ENCODE data around the gene TM7SF2. TPM values are rescaled to one million over a fixed set of nuclear protein-coding genes. Genes with fewer than 3 reads are reported as not detected.
A peak's percentile ranks its signal among the peaks of the same experiment; 100 is the strongest.

The TM7SF2 gene
- total RNA-seq, 3 donors from 2014 or later (not counting 1 experiment from before 2014, with no cell fraction given), result 17.0 to 23.2 (median 18.6) TPM

- intact Hi-C loops (cut with micrococcal nuclease), result loop anchor here (1.0 to 2.0 kb wide), 2 partner anchors 13 to 19 kb away; partner anchors contain the start of genes FAU, MRPL49 and ZNHIT2
- Mint-ChIP-seq H3K4me1 (peaks cover 32 to 52% of the 10 kb centered on the region in 2 donors), H3K4me3 (peak overlapping the region; percentile 98), H3K9me3 (no peaks in the 10 kb centered on the region), H3K36me3 (no peaks in the 10 kb centered on the region), H3K27ac (peak overlapping the region; percentile 99), H3K27me3 (ENCODE audit: low read depth in 2 of 2) (peaks cover 0 to 3% of the 10 kb centered on the region in 2 donors)
- H3K4me3 ChIP-seq (ENCODE audit: low read length), result peak overlapping the region; percentile 92
- ATAC-seq, result no peak
- H3K9me3 ChIP-seq (ENCODE audit: control insufficient read depth, insufficient read depth, low read length), result no peaks in the 10 kb centered on the region
- TF ChIP-seq, protein P1, sequence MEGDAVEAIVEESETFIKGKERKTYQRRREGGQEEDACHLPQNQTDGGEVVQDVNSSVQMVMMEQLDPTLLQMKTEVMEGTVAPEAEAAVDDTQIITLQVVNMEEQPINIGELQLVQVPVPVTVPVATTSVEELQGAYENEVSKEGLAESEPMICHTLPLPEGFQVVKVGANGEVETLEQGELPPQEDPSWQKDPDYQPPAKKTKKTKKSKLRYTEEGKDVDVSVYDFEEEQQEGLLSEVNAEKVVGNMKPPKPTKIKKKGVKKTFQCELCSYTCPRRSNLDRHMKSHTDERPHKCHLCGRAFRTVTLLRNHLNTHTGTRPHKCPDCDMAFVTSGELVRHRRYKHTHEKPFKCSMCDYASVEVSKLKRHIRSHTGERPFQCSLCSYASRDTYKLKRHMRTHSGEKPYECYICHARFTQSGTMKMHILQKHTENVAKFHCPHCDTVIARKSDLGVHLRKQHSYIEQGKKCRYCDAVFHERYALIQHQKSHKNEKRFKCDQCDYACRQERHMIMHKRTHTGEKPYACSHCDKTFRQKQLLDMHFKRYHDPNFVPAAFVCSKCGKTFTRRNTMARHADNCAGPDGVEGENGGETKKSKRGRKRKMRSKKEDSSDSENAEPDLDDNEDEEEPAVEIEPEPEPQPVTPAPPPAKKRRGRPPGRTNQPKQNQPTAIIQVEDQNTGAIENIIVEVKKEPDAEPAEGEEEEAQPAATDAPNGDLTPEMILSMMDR (IDR thresholded peaks at IDR 0.05), result no peak
- 75% methylated on average over 9 of the region's 11 CpGs for WGBS (ENCODE audit: insufficient coverage)
- no peak for DNase-seq
- H3K36me3 ChIP-seq (ENCODE audit: control insufficient read depth, insufficient read depth, low read length), result peaks cover 21% of the 10 kb centered on the region
- H3K27ac ChIP-seq (ENCODE audit: low read length), result peak overlapping the region; percentile 99
- peaks cover 45% of the 10 kb centered on the region for H3K4me1 ChIP-seq (ENCODE audit: control insufficient read depth, insufficient read depth, low read length)
- no peaks in the 10 kb centered on the region for H3K27me3 ChIP-seq (ENCODE audit: control insufficient read depth, insufficient read depth, low read length)
Observed at GRCh38 chr11:65135633-65136145, 24.0 kb downstream of the TM7SF2 start.

DNA sequence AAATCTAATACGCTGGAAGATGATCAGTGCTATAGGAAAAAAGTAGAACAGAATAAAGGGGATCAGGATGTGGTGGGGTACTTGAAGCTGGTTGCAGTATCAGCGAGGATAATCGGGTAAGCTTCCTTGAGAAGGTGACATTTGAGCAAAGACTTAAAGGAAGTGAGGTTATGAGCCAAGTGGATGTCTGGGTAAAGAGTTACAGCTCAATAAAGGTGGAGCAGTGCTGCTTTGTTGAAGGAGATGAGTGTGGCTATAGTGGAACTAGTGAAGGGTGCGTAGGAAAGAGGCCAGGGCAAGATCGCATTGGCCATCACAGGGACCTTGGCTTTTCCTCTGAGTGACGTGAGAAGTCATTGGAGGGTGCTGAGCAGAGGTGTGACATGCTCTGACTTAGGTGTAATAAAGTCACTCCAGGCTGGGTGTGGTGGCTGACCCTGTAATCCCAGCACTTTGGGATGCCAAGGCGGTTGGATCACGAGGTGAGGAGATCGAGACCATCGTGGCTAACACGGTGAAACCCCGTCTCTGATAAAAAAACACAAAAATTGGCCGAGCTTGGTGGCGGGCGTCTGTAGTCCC lies 24.9 kb downstream of the TM7SF2 start:
- peak in 1 of 2 donors; percentile 10 for DNase-seq
- peak overlapping the region; percentile 99 for H3K27ac Mint-ChIP-seq
- peaks cover 32 to 47% of the 10 kb centered on the region in 2 donors for H3K4me1 Mint-ChIP-seq
- no peak for ATAC-seq
- no peaks in the 10 kb centered on the region for H3K36me3 Mint-ChIP-seq
- Histone ChIP-seq H3K9me3 (ENCODE audit: control insufficient read depth, insufficient read depth, low read length) (no peaks in the 10 kb centered on the region), H3K4me3 (ENCODE audit: low read length) (no peak overlapping the region), H3K36me3 (ENCODE audit: control insufficient read depth, insufficient read depth, low read length) (peaks cover 12% of the 10 kb centered on the region), H3K27me3 (ENCODE audit: control insufficient read depth, insufficient read depth, low read length) (no peaks in the 10 kb centered on the region), H3K4me1 (ENCODE audit: control insufficient read depth, insufficient read depth, low read length) (peaks cover 36% of the 10 kb centered on the region), H3K27ac (ENCODE audit: low read length) (no peak overlapping the region)
- H3K9me3 Mint-ChIP-seq, result no peaks in the 10 kb centered on the region
- intact Hi-C loops (cut with micrococcal nuclease), result no loop called here
- WGBS (ENCODE audit: insufficient coverage), result 90% methylated on average over 15 of the region's 15 CpGs
- H3K27me3 Mint-ChIP-seq (ENCODE audit: low read depth in 2 of 2), result peaks cover 0 to 12% of the 10 kb centered on the region in 2 donors
- H3K4me3 Mint-ChIP-seq, result peak overlapping the region; percentile 77
- TF ChIP-seq, protein P1 (IDR thresholded peaks at IDR 0.05), result no peak

GRCh38 chr11:65141896-65142494 lies 30.3 kb downstream of the TM7SF2 start:
- Mint-ChIP-seq H3K4me1 (no peaks in the 10 kb centered on the region), H3K27ac (no peak overlapping the region), H3K9me3 (no peaks in the 10 kb centered on the region), H3K27me3 (ENCODE audit: low read depth in 2 of 2) (peaks cover 6 to 21% of the 10 kb centered on the region in 2 donors), H3K4me3 (no peak overlapping the region), H3K36me3 (no peaks in the 10 kb centered on the region)
- ATAC-seq (no peak), DNase-seq (no peak)
- Histone ChIP-seq H3K36me3 (ENCODE audit: control insufficient read depth, insufficient read depth, low read length) (no peaks in the 10 kb centered on the region), H3K4me3 (ENCODE audit: low read length) (no peak overlapping the region), H3K4me1 (ENCODE audit: control insufficient read depth, insufficient read depth, low read length) (no peaks in the 10 kb centered on the region), H3K27me3 (ENCODE audit: control insufficient read depth, insufficient read depth, low read length) (no peaks in the 10 kb centered on the region), H3K9me3 (ENCODE audit: control insufficient read depth, insufficient read depth, low read length) (no peaks in the 10 kb centered on the region), H3K27ac (ENCODE audit: low read length) (no peak overlapping the region)
- intact Hi-C loops (cut with micrococcal nuclease), result no loop called here
- TF ChIP-seq, protein P1 (IDR thresholded peaks at IDR 0.05), result no peak
- WGBS (ENCODE audit: insufficient coverage), result 85% methylated on average over 7 of the region's 7 CpGs
